ENCODE measurements around the gene TANGO2.
"Not testable (repeated sequence)": the region's sequence is repeated elsewhere in the genome, so short reads cannot be mapped to it uniquely, and the experiment has no call there.

The TANGO2 gene

GRCh38 chr22:20066617-20067383 lies 45.9 kb downstream of the TANGO2 start:
- no peak for DNase-seq

GRCh38 chr22:20067384-20067682 lies 46.4 kb downstream of the TANGO2 start:
- DNase-seq, result not testable (repeated sequence)

GRCh38 chr22:20068640-20069039 lies 47.7 kb downstream of the TANGO2 start:
- no peak for DNase-seq

- no peak for DNase-seq
Measured at GRCh38 chr22:20069331-20070042, 48.6 kb downstream of the TANGO2 start.

- no peak for DNase-seq
Measured at GRCh38 chr22:20071524-20071972, 50.6 kb downstream of the TANGO2 start.

- DNase-seq, result no peak
Measured at GRCh38 chr22:20076627-20077172, 55.8 kb downstream of the TANGO2 start.

- peak; percentile 77 for DNase-seq
Measured at GRCh38 chr22:20079745-20080444, 59.0 kb downstream of the TANGO2 start, which contains the start of gene DGCR8. Gene DGCR8, plus strand, starts transcription at chr22:20080241. Its CDS starts 5,723 bp downstream, at chr22:20085964.

- peak; percentile 79 for DNase-seq
Measured at GRCh38 chr22:20080445-20080775, 59.5 kb downstream of the TANGO2 start.

GRCh38 chr22:20080776-20081654 lies 60.1 kb downstream of the TANGO2 start:
- peak; percentile 19 for DNase-seq

GRCh38 chr22:20083157-20083890 lies 62.4 kb downstream of the TANGO2 start:
- DNase-seq, result no peak

- DNase-seq, result no peak
Measured at GRCh38 chr22:20083891-20084546, 63.1 kb downstream of the TANGO2 start.

- DNase-seq, result peak; percentile 26
Measured at GRCh38 chr22:20084547-20085413, 63.9 kb downstream of the TANGO2 start.

GRCh38 chr22:20085651-20086050 lies 64.7 kb downstream of the TANGO2 start:
- DNase-seq, result no peak

GRCh38 chr22:20086101-20086599 lies 65.2 kb downstream of the TANGO2 start:
- no peak for DNase-seq

GRCh38 chr22:20086763-20087162 lies 65.9 kb downstream of the TANGO2 start:
- DNase-seq, result no peak

- no peak for DNase-seq
Measured at GRCh38 chr22:20087319-20088262, 66.7 kb downstream of the TANGO2 start.

- no peak for DNase-seq
Measured at GRCh38 chr22:20088263-20088648, 67.3 kb downstream of the TANGO2 start.

GRCh38 chr22:20089226-20089976 lies 68.5 kb downstream of the TANGO2 start:
- DNase-seq, result no peak

Data from CD4-positive, alpha-beta T cell treated with Interleukin-17A for 4 hours (primary cell).